ENCODE results near the gene ATP5F1E. TPM values are rescaled to one million over a fixed set of nuclear protein-coding genes. Genes with fewer than 3 reads are reported as not detected.

The ATP5F1E gene
- total and polyA plus RNA-seq, 10 of the 15 experiments (the other 5 are each of a cell fraction or from before 2014, with no cell fraction given) = 49.0 to 407 (median 117) TPM

- 94% methylated on average over 6 of the region's 8 CpGs for WGBS (ENCODE audit: insufficient coverage, insufficient replicate concordance, low lambda C conversion rate, missing lambda C conversion rate)
- DNase-seq (ENCODE audit: low read depth, low spot score) = no peak
- Histone ChIP-seq H3K36me3 (ENCODE audit: control insufficient read depth in 2 of 2, insufficient read depth in 2 of 2, low read length in 1 of 2) (peaks cover 22 to 37% of the 10 kb centered on the region in 2 experiments), H3K4me3 (no peak overlapping the region; the same call in 1 of the 2 replicates), H3K79me2 (ENCODE audit: control insufficient read depth, insufficient read depth, low read length) (peaks cover 56% of the 10 kb centered on the region), H3K27ac (ENCODE audit: control insufficient read depth, insufficient read depth) (no peak overlapping the region; the same call in 1 of the 2 replicates), H4K20me1 (ENCODE audit: control insufficient read depth, insufficient read depth) (peaks cover 5% of the 10 kb centered on the region; the same call in 1 of the 2 replicates), H3K4me2 (ENCODE audit: control insufficient read depth, insufficient read depth) (no peak overlapping the region), H3K9me3 (replicated peaks; ENCODE audit: control insufficient read depth, insufficient read depth, low read length) (no peaks in the 10 kb centered on the region), H2AFZ (ENCODE audit: control insufficient read depth, low read depth, low read length) (no peak overlapping the region), H3K4me1 (ENCODE audit: control insufficient read depth, insufficient read depth, low read length) (peaks cover 20% of the 10 kb centered on the region), H3K9ac (ENCODE audit: control insufficient read depth, insufficient read depth, low read length) (no peak overlapping the region), H3K27me3 (replicated peaks in 1 of 2; ENCODE audit: control insufficient read depth in 2 of 2, insufficient read depth in 2 of 2, low read length in 1 of 2) (no peaks in the 10 kb centered on the region)
- in situ Hi-C loops (cut with MboI) (loop anchor here (10.0 kb wide), 2 partner anchors 548 to 1608 kb away; partner anchors contain the start of gene RBM38), intact Hi-C loops (cut with micrococcal nuclease; ENCODE audit: unreplicated experiment) (no loop called here)
- POLR2A ChIA-PET = interaction anchor here (1.1 kb wide), 1 partner anchor 95 kb away, joined by 6 read pairs; no protein-coding TSS in a partner anchor
- no peak for ATAC-seq
- RAD21 ChIA-PET (ENCODE audit: unreplicated experiment) = no interaction called here
- no TSS peak for BruUV-seq (replicated peaks)
- CTCF ChIA-PET = no interaction called here
- TF ChIP-seq ZBED1 (IDR thresholded peaks at IDR 0.05; ENCODE audit: borderline replicate concordance) = no peak
- TF ChIP-seq TARDBP (IDR thresholded peaks at IDR 0.05; ENCODE audit: borderline replicate concordance) = no peak
- no peak for TF ChIP-seq ATF7 (IDR thresholded peaks at IDR 0.05; ENCODE audit: low read depth)
- TF ChIP-seq, protein P1, sequence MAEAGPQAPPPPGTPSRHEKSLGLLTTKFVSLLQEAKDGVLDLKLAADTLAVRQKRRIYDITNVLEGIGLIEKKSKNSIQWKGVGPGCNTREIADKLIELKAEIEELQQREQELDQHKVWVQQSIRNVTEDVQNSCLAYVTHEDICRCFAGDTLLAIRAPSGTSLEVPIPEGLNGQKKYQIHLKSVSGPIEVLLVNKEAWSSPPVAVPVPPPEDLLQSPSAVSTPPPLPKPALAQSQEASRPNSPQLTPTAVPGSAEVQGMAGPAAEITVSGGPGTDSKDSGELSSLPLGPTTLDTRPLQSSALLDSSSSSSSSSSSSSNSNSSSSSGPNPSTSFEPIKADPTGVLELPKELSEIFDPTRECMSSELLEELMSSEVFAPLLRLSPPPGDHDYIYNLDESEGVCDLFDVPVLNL (IDR thresholded peaks at IDR 0.05; ENCODE audit: low read depth, low read length) = no peak
- peak; percentile 24; the same call in 1 of the 2 replicates for TF ChIP-seq POLR2AphosphoS5 (IDR thresholded peaks at IDR 0.05; ENCODE audit: low read length)
- TF ChIP-seq SMC3 (IDR thresholded peaks at IDR 0.05; ENCODE audit: borderline replicate concordance, low read length) = no peak
- no peak for TF ChIP-seq SMAD1 (IDR thresholded peaks at IDR 0.05; ENCODE audit: low read depth, partially characterized antibody)
- TF ChIP-seq CBX5 (IDR thresholded peaks at IDR 0.05; ENCODE audit: low read depth) = no peak
- SMC1A ChIA-PET (ENCODE audit: uncharacterized antibody, unreplicated experiment) = no interaction called here
- no peak for FAIRE-seq
Measured at GRCh38 chr20:59002388-59002787, 29.7 kb downstream of the ATP5F1E start.

Measured in GM12878 (cell line).